Panc1 (cell line): ENCODE results near the gene NT5E. TPM values are rescaled to one million over a fixed set of nuclear protein-coding genes. Genes with fewer than 3 reads are reported as not detected.

Experiments used
- ATAC-seq: fragments of 200-7000 bp; cut with Tn5 transposase; 2 replicates; pipeline ENCODE4 v1.9.1; 2020; ENCODE audit warnings: mild to moderate bottlenecking, moderate library complexity
- BruUV-seq: library from RNA; stranded (reverse); fragments of 400-500 nt; replicated peaks from 2 replicates; lab custom pipeline; 2021; lab: Mats Ljungman, UMichigan
- CTCF ChIA-PET: fragments of 300-600 bp; sonication (Branson Sonifier 250); formaldehyde crosslinking; loops from one replicate; lab custom pipeline; 2022; ENCODE audit warnings: antibody characterized with exemption; lab: Charles Lee
- POLR2A ChIA-PET: fragments of 300-600 bp; sonication (Branson Sonifier 250); formaldehyde crosslinking; loops from one replicate; lab custom pipeline; 2022; ENCODE audit warnings: antibody characterized with exemption; lab: Charles Lee
- DNase-seq: peaks from one replicate; pipeline ENCODE4 v3.0.0-alpha.2; 2010; ENCODE audit warnings: low read depth, low spot score
- H3K27ac ChIP-seq: 2 replicates; pipeline ENCODE4 v1.5.1; 2011; ENCODE audit warnings: mild to moderate bottlenecking, low read length, inconsistent platforms
- H3K27me3 ChIP-seq: fragments of 200-500 bp; sonication (Bioruptor generic); 2 replicates; pipeline ENCODE4 v1.6.0; 2014; ENCODE audit warnings: low read length, inconsistent platforms; ENCODE audit not compliant: control insufficient read depth, insufficient read depth
- H3K36me3 ChIP-seq: fragments of 200-500 bp; sonication (Bioruptor generic); 2 replicates; pipeline ENCODE4 v1.5.1; 2014; ENCODE audit warnings: inconsistent platforms, mild to moderate bottlenecking, low read length, moderate library complexity; ENCODE audit not compliant: control insufficient read depth, insufficient read depth
- H3K4me1 ChIP-seq: 2 replicates; pipeline ENCODE4 v1.5.1; 2011; ENCODE audit warnings: inconsistent platforms, mild to moderate bottlenecking, low read length, moderate library complexity; ENCODE audit not compliant: control insufficient read depth, insufficient read depth
- H3K4me3 ChIP-seq, 2 experiments: 2 replicates each; pipeline ENCODE4 v1.5.1; 2011 to 2012; ENCODE audit warnings: low read depth in 2 of 2, low read length in 2 of 2, mild to moderate bottlenecking in 2 of 2, inconsistent platforms in 1 of 2, moderate library complexity in 1 of 2
- H3K9me3 ChIP-seq: fragments of 200-500 bp; sonication (Bioruptor generic); 2 replicates; pipeline ENCODE4 v1.5.1; 2014; ENCODE audit warnings: low read depth, mild to moderate bottlenecking, inconsistent platforms, low read length, moderate library complexity; ENCODE audit not compliant: control insufficient read depth, insufficient read depth
- POLR2AphosphoS5 ChIP-seq: IDR thresholded peaks from 2 replicates; pipeline ENCODE4 v1.6.1; 2012; ENCODE audit warnings: mild to moderate bottlenecking, low read depth, low read length, moderate library complexity
- REST ChIP-seq, 2 experiments: IDR thresholded peaks; 2 replicates each; pipeline ENCODE4 v1.6.1; 2011 to 2012; ENCODE audit warnings: low read depth in 2 of 2, control low read depth in 1 of 2, low read length in 1 of 2, mild to moderate bottlenecking in 1 of 2, moderate library complexity in 1 of 2; ENCODE audit not compliant: insufficient read depth in 1 of 2
- SIN3A ChIP-seq: IDR thresholded peaks from 2 replicates; pipeline ENCODE4 v1.6.1; 2012; ENCODE audit warnings: low read depth, mild to moderate bottlenecking, low read length, moderate library complexity, borderline replicate concordance; ENCODE audit not compliant: insufficient read depth
- TCF7L2 ChIP-seq: IDR thresholded peaks from 2 replicates; pipeline ENCODE4 v1.6.1; 2011; ENCODE audit warnings: mild to moderate bottlenecking, low read depth, low read length, inconsistent platforms
- in situ Hi-C: cut with HindIII; loops from 2 replicates; pipeline ENCODE4 v1.10.0; 2016; ENCODE audit warnings: low sequenced_read_pairs, low pct_unique_long_range_greater_than_20kb
- intact Hi-C: fragments of 100-400 bp; cut with micrococcal nuclease; formaldehyde crosslinking; loops from one replicate; pipeline ENCODE4 v1.10.0; 2022; ENCODE audit not compliant: unreplicated experiment
- total RNA-seq: library from RNA; stranded (reverse); gene quantifications from one replicate; pipeline ENCODE4 v1.2.1, GENCODE V29; 2021; ENCODE audit not compliant: unreplicated experiment
- TF ChIP-seq, protein P1 (sequence below): fragments of 450-650 bp; IDR thresholded peaks from 2 replicates; pipeline ENCODE4 v1.5.1; 2017; ENCODE audit warnings: mild to moderate bottlenecking

Gene NT5E
- total RNA-seq, 1 experiment from 2014 or later = 58.4 TPM

- CTCF ChIA-PET = no interaction called here
These were observed 45.2 kb upstream of the NT5E start for GRCh38 chr6:85404564-85405174.

DNA sequence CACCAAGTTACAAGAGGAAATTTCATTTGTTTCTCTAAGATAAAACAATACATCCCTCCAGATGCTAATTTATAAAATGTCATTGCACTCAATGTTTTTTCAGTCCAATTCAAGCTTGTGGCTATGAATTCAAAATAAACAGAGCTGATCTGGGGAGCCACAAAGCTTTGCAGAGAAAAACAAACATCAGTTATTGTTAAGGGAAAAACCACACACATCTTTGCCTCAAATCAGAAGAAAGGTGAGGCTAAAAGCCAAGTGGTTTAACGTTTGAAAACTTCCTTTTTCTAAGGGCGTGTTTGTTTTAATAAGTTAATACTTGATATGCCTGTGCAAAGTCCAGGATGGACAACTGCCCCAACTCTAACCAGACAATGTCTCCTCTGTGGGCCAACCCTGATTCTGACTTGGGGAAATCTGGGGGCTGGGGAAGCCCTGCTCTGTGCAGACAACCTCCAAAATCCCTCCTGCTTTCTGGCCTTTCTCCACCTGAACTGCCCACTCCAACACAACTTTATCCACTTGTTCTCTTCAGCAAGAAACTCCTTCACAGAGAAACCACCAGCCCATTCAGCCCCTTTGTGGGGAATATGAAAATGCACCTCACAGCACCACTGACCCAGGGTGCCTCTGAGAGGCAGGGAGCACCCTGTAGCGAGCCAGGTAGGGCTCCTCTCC lies 44.6 kb upstream of the NT5E start:
- TF ChIP-seq, protein P1, sequence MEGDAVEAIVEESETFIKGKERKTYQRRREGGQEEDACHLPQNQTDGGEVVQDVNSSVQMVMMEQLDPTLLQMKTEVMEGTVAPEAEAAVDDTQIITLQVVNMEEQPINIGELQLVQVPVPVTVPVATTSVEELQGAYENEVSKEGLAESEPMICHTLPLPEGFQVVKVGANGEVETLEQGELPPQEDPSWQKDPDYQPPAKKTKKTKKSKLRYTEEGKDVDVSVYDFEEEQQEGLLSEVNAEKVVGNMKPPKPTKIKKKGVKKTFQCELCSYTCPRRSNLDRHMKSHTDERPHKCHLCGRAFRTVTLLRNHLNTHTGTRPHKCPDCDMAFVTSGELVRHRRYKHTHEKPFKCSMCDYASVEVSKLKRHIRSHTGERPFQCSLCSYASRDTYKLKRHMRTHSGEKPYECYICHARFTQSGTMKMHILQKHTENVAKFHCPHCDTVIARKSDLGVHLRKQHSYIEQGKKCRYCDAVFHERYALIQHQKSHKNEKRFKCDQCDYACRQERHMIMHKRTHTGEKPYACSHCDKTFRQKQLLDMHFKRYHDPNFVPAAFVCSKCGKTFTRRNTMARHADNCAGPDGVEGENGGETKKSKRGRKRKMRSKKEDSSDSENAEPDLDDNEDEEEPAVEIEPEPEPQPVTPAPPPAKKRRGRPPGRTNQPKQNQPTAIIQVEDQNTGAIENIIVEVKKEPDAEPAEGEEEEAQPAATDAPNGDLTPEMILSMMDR = no peak
- TF ChIP-seq REST (IDR thresholded peaks at IDR 0.05; ENCODE audit: insufficient read depth in 1 of 2, low read depth in 2 of 2, low read length in 1 of 2) (no peak), TCF7L2 (no peak), SIN3A (no peak), POLR2AphosphoS5 (no peak)
- DNase-seq (no peak), ATAC-seq (peak; percentile 53)
- Histone ChIP-seq H3K27ac (peak overlapping the region; percentile 74), H3K36me3 (no peaks in the 10 kb centered on the region), H3K9me3 (no peaks in the 10 kb centered on the region), H3K4me1 (peaks cover 20% of the 10 kb centered on the region), H3K27me3 (no peaks in the 10 kb centered on the region), H3K4me3 (peak overlapping the region in 1 of 2 experiments; percentile 35; a peak in 2 of 4 replicates)
- no TSS peak for BruUV-seq
- intact Hi-C loops = loop anchor here (10.0 kb wide), 1 partner anchor 59 kb away; no protein-coding TSS in a partner anchor
- ChIA-PET POLR2A (no interaction called here), CTCF (no interaction called here)
- in situ Hi-C loops = no loop called here

More at GRCh38 chr6:85404564-85405174, 45.2 kb upstream of the NT5E start:
- H3K27me3 ChIP-seq = no peaks in the 10 kb centered on the region
- TF ChIP-seq POLR2AphosphoS5 (no peak), REST (IDR thresholded peaks at IDR 0.05; ENCODE audit: insufficient read depth in 1 of 2, low read depth in 2 of 2, low read length in 1 of 2) (no peak), TCF7L2 (no peak), SIN3A (no peak)
- TF ChIP-seq, protein P1 = no peak
- POLR2A ChIA-PET = interaction anchor here (0.5 kb wide), 1 partner anchor 377 kb away, joined by 6 read pairs; no protein-coding TSS in a partner anchor
- intact Hi-C loops (loop anchor here (10.0 kb wide), 1 partner anchor 60 kb away; no protein-coding TSS in a partner anchor), in situ Hi-C loops (no loop called here)
- peak; percentile 79 for DNase-seq
- H3K36me3 ChIP-seq = no peaks in the 10 kb centered on the region
- BruUV-seq = no TSS peak
- H3K4me3 ChIP-seq = peak overlapping the region in 1 of 2 experiments; percentile 35; a peak in 2 of 4 replicates
- ATAC-seq = peak; percentile 82
- no peaks in the 10 kb centered on the region for H3K9me3 ChIP-seq
- peak overlapping the region; percentile 74 for H3K27ac ChIP-seq
- H3K4me1 ChIP-seq = peaks cover 20% of the 10 kb centered on the region
